Left ventricle myocardium superior (tissue), 1 donor: ENCODE results near the gene LMF1. TPM values are rescaled to one million over a fixed set of nuclear protein-coding genes. Genes with fewer than 3 reads are reported as not detected.
"Not testable (repeated sequence)": the region's sequence is repeated elsewhere in the genome, so short reads cannot be mapped to it uniquely, and the experiment has no call there.

Experiments
- ATAC-seq: fragments of 200-7000 bp; cut with Tn5 transposase; one replicate; pipeline ENCODE4 v1.9.1; 2020; ENCODE audit warnings: mild to moderate bottlenecking, moderate library complexity
- DNase-seq: peaks from one replicate; pipeline ENCODE4 v3.0.0-alpha.2; 2020
- intact Hi-C: fragments of 100-400 bp; cut with micrococcal nuclease; formaldehyde crosslinking; loops from one replicate; pipeline ENCODE4 v1.11.0; 2022
- total RNA-seq: library from RNA; stranded (reverse); fragmentation: NEBNext Ultra II Directional; extraction: Animal tissue kit (Norgen Biotek cat#: 25700); gene quantifications from one replicate; pipeline ENCODE4 v1.2.1, GENCODE V29; 2021
- donor health status: DM: no; HTN: yes; CAD: no; lungs with severe emphysema.

LMF1 gene
- total RNA-seq, 1 donor from 2014 or later = 6.0 TPM

DNA sequence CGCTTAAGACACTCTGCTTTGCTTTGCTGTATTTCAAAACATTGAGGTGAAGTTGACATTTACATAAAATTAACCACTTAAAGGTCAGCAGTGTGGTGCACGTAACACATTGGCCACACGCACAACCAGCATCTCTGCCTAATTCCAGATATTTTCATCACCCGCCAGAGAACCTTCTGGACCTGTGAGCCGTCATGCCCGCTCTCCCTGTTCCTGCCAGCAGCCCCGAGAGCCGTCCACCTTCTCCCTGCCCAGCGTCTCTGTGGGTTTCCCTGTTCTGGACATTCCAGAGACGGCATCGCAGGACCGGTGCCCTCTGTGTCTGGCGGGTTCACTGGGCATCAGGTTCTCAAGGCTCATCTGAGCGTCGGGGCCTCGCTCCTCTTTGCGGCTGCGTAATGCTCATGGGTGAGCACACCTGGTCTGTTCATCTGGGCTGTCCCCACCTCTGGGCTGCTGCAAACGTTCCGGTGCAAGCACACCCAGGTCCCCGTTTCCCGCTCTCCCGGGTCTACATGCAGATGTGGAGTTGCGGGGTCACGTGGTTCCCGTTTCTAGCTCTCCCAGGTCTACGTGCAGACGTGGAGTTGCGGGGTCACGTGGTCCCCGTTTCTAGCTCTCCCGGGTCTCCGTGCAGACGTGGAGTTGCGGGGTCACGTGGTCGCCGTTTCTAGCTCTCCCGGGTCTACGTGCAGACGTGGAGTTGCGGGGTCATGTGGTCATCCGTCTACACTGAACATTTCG, 122.1 kb downstream of the LMF1 start:
- intact Hi-C loops = no loop called here
- no peak for ATAC-seq
- DNase-seq = no peak

DNA sequence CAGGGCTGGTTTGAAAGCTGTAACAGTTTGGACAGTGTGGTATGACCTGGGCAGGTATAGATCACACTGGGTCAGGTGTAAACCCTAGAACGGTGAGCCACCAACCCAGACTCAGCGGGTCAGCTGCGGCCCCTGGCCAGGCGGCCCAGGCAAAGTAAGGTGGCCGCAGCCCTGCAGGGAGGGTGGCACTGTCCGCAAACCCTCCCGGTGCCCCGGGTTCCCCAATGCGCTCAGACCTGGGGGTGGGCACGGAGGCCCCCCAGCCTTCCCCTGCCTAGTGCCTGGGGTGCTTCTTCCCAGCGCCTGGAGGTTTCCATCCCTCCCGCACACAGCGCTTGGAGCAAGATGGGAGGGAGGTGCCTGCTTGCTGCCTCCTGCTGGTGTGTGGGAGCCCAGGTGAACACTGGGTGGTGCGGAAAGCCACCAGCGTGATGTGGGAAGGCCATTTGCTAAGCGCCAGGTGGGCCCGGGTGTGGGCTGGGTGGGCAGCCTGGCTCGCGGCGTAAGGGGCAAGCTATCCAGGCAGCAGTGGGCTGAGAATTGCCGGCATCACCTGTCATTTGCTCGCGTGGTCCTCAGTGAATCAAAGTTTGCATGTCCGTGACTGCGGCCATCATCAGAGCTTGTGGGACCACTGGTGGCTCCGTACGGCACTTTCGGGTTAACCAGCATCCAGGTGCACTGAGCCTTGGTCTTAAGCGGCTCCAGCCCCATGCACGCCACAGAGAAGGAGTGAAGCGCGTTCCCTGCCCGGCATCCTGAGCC, 122.9 kb downstream of the LMF1 start:
- intact Hi-C loops = no loop called here
- no peak for ATAC-seq
- DNase-seq = no peak

DNA sequence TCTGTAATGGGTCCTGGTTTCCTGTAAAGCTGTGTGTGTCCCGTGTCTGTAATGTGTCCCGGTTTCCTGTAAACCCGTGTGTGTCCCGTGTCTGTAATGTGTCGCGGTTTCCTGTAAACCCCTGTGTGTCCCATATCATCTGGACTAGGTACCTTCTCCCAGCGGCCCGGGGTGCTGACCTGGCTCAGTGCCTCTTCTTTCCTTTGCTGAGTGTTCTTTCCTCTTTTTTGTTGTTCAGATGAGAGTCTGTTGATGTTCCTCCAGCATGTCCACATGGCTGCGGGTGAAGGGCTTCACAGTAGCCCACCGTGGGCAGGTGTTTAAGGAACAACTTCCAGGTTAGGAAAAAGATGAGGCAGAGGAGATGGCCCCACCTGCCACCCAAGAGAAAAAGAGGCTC, 123.6 kb downstream of the LMF1 start:
- no peak for DNase-seq
- ATAC-seq = no peak
- intact Hi-C loops = no loop called here

DNA sequence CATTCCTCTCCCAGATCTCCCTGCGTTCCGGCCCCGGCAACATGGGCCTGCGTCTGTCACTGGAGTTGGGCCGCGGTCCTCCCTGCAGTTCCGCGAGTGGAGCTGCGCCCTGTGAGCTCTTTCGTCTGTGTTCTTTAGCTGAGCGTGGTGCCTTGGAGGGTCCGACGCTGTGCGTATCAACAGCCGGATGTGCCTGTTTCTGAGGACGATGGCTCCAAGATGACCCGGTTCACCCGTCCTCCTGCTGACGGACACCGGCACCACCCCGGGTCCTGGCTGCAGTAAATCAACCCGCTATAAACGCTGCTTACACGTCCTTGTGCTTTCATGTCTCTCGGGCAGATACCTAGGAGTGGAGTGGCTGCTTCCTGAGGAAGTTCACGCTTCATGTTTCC, 125.4 kb downstream of the LMF1 start:
- ATAC-seq (no peak), DNase-seq (no peak)
- intact Hi-C loops = no loop called here

DNA sequence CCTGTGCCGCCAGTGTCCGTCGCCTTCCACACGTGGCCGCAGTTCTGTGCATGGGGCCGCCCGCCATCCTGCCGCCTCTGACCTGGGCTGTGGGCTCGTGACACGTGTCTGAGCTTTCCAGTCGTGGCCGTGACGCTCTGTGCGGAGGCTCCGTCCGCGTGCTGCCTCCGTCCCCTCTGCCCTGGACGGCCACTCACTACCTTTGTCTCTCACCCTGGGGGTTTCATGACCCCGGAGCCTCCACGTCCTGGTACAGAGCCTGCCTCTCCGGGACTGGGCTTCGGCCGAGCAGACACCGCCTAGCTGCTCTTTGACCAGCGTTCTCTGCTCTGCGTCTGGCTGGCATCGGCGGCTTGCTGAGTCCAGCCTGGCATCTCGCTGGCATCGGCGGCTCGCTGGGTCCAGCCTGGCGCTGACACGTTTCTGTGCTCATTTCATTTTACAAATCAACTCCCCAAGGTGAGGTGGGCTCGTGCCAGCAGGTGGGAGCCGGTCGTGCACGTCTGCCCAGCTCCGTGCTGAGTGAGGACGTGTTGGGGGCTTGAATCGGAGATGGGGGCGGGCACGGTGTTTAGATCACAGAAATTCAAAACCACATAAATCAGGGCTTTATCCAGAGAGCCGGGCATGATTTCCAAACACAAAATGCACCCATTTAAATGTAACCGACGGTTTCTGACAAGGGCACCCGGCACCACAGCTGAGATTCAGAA, 126.0 kb downstream of the LMF1 start:
- intact Hi-C loops = no loop called here
- no peak for DNase-seq
- ATAC-seq = no peak

DNA sequence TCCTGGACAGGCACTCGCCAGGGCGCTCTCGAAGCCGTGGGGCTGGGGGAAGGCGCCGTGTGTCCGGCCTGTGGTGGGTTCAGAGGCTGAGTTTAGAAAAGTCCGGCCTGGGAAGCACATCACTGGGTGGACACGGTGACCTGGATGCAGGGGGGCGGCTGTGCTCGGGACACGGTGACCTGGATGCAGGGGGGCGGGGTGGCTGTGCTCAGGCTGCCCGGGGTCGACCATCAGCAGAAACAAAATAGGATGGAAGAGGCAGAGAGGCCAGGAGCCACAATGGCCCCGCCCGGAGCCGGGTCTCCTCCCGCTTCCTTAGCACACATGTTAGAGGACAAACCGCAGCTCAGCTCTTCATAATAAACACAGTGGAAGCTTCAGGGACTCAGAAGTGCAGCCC, 127.0 kb downstream of the LMF1 start:
- DNase-seq (no peak), ATAC-seq (no peak)
- intact Hi-C loops = no loop called here

DNA sequence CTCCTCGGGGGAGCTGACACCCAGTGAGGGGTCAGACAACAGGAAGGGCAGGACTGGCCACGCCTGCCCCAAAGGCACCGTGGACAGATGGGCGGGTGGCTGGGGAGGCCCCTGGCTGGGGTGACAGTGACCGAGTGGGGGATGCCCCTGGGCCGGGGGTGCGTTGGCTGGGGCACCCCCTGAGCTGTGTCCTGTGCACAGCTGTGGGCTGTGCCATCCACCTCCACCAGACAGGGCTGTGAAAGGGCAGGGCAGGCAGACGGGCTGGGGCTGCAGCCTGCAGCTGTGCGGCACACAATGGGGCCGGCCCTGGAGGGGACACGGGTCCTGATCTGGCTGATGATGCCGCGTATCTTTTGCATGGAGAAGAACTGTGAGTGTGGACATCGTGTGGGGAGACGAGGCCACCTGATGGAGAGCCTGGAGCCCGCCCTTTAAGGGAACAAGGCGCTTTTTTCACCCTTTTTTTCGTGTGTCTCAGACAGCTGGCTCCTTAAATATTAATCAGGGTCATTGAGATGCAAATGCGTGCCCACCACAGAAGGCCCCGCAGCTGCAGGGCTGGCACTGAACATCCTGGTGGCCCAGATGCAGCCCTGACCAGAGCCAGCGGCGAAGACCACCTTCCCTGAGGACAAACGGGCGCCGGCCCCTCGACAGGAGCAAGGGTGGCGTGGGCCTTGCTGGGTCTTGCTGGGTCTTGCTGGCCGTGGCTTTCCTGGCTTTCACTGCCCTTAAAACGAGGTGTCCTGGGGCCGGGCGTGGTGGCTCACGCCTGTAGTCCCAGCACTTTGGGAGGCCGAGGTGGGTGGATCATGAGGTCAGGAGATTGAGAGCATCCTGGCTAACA, 127.8 kb downstream of the LMF1 start:
- DNase-seq (no peak), ATAC-seq (no peak)
- intact Hi-C loops = no loop called here

DNA sequence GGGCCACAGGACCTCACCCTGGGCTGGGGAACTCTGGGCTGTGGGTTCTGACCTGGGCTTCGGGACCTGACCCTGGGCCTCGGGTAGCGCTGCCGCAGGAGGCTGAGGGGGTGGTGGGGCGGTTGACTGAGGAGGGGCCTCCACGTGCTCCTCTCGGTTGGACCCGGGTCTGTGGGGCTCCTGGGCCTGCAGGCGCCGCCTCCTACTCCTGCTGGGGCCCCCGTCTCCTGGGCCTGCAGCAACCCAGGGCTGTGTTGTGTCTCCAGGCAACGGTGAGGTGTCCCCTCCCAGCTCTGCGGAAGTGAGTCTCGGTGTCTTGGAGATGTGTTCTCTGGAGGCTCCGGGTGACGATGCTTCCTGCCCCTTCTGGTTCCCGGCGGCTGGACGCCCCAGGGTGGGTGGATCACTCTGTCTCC, 128.7 kb downstream of the LMF1 start:
- intact Hi-C loops = no loop called here
- DNase-seq = no peak
- no peak for ATAC-seq

DNA sequence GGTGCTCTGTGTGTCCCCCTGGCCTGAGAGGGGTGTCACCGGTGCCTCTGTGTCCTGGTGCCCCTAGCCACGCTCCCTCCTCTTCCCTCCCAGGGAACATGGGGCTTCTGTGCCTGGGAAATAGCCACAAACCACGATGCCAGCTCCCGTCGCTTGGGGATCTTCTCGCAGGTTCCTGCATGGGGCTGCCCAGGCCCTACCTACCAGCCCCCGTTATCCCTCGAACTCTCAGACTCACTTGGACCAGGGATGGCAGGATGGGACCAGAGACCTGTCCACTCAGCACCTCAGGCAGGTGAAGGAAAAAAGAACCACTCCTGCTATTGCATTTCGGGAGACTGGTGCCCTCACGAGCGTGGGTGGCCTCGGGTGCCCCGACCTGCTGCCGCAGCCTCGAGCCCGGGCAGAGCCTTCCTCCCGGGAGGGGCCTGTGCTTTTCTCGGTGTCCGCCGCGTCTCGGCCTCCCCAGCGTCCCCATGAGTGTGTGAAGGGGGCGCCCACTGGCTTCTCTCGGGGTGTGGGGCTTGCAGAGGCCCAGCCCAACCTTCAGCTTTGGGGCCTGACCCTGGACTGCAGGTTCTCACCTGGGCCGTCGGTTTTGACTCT, 129.2 kb downstream of the LMF1 start:
- intact Hi-C loops = no loop called here
- DNase-seq = no peak
- ATAC-seq = no peak

DNA sequence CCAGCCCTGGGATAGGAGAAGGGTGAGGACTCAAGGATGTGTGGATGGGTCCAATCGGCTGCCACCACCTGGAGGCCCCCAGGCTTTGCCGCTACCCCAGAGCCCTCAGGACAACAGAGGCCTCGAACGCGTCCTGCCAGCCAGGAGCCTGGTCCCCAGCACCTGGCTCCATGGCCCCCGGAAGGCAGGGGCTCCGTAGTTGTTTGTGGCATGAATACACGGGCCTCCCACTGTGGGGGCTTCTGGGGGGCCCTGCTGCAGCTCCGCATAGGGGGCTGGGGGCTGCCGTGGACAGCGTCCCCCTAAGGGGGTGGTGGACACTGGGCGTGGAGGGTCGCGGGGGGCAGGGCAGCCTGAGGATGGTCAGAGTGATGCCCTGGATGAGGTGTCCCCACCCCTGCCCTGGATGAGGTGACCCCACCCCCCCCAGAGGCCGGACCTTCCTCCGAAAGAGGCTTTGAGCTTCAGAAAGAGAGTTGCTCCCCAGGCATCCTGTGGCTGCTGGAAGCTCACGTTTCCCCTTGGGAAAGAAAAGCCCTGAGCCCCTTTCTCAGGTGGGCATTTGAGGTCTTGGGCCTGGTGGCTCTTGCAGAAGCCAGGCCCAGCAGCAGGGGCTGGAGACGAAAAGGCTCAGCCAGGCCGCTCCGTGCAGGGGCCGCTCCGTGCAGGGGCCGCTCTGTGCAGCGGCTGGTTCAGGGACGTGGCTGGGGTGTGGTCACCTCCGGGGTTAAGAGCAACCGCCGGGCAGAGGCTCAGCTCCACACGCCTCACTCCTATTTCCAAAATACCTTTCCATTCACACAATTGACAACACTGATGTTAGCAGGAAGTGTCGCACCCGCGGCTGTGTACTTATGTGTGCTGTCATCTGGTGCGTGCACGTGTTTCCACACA, 130.0 kb downstream of the LMF1 start:
- peak; percentile 3 for DNase-seq
- intact Hi-C loops = no loop called here
- no peak for ATAC-seq

DNA sequence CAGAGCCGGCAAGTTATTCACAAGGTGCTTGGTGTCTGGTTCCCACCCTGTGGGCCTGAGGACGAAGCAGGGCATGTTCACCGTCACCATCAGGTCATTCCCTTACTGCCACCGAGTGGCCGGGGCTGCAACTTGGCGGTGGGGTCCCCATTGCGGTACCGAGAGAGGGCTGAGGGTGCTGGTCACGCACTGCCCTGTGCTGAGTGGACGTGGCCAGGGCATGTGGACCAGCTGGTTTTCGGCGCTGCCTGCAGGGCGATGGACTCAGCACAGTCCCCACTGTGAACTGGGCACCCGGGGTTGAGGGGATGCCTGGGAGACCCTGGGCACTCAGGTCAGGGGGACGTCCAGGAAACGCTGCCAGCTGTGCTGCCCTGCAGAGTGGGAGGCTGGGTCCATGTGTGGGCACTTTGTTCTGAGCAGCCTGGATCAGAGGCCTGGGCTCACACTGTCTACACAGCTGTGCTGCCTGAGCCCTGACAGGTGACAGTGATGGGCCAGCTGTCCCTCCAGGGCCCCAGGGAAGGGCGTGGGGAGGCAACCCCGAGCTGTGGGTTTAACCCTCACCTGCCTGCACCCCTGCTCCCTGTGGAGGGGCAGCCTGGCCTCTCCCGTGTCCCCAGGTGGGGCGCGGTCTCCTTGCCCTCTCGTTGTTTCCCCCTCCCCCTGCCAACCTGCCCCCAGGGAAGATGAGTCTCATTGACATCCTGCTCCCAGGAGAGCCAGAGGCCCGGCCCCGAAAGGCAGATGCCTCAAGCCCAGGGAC, 131.0 kb downstream of the LMF1 start:
- intact Hi-C loops = no loop called here
- no peak for ATAC-seq
- DNase-seq = no peak

DNA sequence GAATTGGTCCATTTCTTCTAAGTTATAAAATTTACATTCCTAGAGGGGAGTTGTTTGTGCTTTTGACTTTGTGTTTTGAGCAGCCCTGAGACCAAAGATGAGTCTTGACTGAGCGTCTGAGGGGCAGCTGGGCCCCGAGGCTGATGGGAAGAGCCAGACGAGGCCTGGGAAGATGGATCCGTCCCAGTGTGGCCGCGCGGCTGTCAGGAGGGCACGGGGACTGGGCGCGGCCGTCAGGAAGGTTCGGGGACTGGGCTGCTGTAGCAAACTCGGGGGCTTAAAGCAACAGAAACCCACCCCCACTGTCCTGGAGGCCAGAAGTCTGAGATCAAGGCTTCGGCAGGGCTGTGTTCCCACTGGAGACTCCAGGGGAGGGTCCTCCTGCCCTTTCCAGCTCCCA, 132.0 kb downstream of the LMF1 start:
- ATAC-seq (no peak), DNase-seq (no peak)
- intact Hi-C loops = no loop called here

DNA sequence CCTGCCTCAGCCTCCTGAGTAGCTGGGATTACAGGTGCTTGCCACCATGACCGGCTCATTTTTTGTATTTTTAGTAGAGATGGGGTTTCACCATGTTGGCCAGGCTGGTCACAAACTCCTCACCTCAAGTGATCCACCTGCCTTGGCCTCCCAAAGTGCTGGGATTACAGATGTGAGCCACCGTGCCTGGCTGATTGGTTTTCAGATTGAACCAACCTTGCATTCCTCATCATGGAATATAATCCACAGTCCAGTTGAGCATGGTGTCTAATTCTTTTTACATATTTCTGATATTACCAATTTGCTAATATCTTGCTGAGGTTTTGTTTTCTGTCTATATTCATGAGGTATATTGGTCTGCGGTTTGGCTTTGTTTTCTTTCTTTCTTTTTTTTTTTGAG, 134.0 kb downstream of the LMF1 start:
- intact Hi-C loops, ATAC-seq, DNase-seq: not testable (repeated sequence)

DNA sequence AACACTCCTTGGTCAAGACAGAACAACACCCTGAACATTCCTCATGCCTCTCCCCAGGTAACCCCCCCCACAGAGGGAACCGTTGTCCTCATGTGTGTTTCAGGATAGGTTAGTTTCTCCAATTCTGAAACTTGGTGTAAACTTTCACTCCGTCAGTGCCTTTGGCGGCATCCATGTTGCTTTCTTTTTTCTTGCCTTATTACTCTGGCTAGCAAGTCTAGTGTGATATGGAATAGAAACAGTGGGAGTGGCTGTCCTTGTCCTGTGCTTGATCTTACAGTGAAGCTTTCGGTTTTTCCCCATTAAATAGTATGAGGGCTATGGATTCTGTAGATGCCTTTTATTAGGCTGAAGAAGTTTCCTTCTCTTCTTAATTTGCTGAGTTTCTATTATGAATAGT, 134.6 kb downstream of the LMF1 start:
- intact Hi-C loops = no loop called here
- ATAC-seq = no peak
- no peak for DNase-seq

DNA sequence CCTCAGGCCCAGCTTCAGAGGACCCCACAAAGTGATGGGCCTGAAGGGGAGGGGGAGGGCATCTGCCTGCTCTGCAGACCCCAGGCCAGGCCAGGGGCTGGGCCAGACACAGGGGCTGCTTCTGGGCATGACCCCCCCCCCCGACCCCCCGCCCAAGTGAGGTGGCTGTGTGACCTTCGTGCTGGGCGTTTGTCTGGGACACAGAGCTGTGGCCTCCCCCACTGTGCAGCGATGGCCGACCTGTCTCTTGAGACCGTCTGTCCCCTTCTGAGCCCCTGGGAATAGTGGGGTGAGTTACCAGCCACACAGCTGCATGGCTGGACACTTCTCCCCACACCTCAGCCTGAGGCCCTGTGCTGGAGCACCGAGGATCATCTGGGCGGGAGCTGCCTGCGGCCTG, 135.4 kb downstream of the LMF1 start:
- intact Hi-C loops = no loop called here
- DNase-seq (no peak), ATAC-seq (no peak)

DNA sequence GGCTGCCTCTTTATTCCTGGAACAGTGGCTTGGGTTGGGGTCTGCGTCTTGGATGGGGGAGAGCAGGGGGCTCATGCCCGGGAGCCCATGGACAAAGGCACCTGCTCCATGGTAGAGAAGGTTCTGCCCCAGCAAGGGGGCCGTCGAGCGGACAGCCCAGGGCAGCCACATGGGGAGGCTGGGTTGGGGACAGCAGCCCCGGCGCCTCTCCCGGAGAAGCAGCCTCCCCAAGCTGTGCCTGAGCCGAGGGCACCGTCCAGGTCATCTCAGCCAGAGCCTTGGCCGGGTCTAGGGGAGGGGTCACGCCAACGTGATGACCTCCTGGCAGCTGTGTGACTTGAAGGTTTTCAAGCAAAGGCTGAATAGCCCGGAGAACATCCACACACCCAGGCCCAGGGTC, 137.4 kb downstream of the LMF1 start:
- ATAC-seq = no peak
- DNase-seq = no peak
- intact Hi-C loops = no loop called here

DNA sequence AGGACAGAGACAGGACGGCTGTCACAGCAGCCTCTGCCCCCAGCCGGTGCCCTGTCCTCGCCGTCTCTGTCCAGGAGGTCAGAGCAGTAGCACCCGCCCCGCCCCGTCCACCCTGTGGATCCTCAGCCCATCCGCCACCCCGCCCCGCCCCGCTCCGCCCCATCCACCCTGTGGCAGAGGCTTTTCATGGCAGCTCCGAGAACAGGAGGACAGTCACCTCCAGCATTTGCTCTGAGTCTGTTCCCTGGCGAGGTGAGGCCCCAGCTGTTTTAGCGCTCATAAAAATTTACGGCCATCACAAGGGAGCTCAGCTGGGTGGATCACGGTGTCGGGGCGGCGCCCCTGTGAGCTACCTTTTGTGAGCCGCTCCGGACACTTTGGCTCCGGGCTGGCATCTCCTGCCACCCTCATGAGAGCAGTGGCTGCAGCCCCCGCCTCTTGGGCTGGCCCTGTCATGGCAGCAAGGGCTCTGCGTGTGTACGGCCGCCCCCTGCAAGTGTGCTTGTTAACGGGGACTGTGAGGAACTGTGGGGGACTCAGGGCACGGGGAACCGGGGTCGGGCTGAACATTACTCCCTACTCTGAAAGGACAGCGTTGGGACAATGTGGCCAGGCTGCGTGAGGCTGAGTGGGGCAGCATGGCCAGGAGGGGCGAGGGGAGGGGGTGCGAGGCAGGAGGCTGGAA, 138.0 kb downstream of the LMF1 start:
- ATAC-seq (no peak), DNase-seq (no peak)
- intact Hi-C loops = no loop called here
